NCI-H1417 treated with DMSO at 0.1 percent for 48 hours (cell line): ENCODE data around the gene DRD4.

Source experiments
- DNase-seq: peaks from one replicate; lab custom pipeline; 2025; lab: John Stamatoyannopoulos, UW

The DRD4 gene

GRCh38 chr11:636511-637332 is at the start of gene DRD4:
Gene DRD4 (plus strand): TSS chr11:637269. CDS start chr11:637305, 36 bp downstream.
- no peak for DNase-seq

- no peak for DNase-seq
Measured at GRCh38 chr11:587546-587945, 49.5 kb upstream of the DRD4 start.

GRCh38 chr11:587978-588380 is 49.1 kb upstream of the DRD4 start:
- DNase-seq: no peak

- no peak for DNase-seq
Measured at GRCh38 chr11:589798-590197, 47.3 kb upstream of the DRD4 start.

- DNase-seq: no peak
Measured at GRCh38 chr11:590997-591396, 46.1 kb upstream of the DRD4 start.

- no peak for DNase-seq
Measured at GRCh38 chr11:592501-592900, 44.6 kb upstream of the DRD4 start.

GRCh38 chr11:592918-593317 is 44.2 kb upstream of the DRD4 start:
- DNase-seq: no peak

- no peak for DNase-seq
Measured at GRCh38 chr11:593347-593746, 43.7 kb upstream of the DRD4 start.

GRCh38 chr11:595400-595799 is 41.7 kb upstream of the DRD4 start:
- DNase-seq: no peak

- no peak for DNase-seq
Measured at GRCh38 chr11:596374-596773, 40.7 kb upstream of the DRD4 start.

- DNase-seq: no peak
Measured at GRCh38 chr11:597166-597725, 39.8 kb upstream of the DRD4 start.

- no peak for DNase-seq
Measured at GRCh38 chr11:598005-598680, 38.9 kb upstream of the DRD4 start.

- no peak for DNase-seq
Measured at GRCh38 chr11:601573-602245, 35.4 kb upstream of the DRD4 start.

- DNase-seq: no peak
Measured at GRCh38 chr11:603154-603553, 33.9 kb upstream of the DRD4 start.

GRCh38 chr11:605286-606129 is 31.6 kb upstream of the DRD4 start:
- DNase-seq: no peak

- DNase-seq: no peak
Measured at GRCh38 chr11:606245-606644, 30.8 kb upstream of the DRD4 start.

GRCh38 chr11:607020-607780 is 29.9 kb upstream of the DRD4 start:
- no peak for DNase-seq

GRCh38 chr11:607971-608659 is 29.0 kb upstream of the DRD4 start:
- DNase-seq: no peak

GRCh38 chr11:608791-609251 is 28.2 kb upstream of the DRD4 start:
- no peak for DNase-seq

- DNase-seq: no peak
Measured at GRCh38 chr11:609341-609811, 27.7 kb upstream of the DRD4 start.
